Measurements from ENCODE around the gene UBE2H.
"Not testable (repeated sequence)": the region's sequence is repeated elsewhere in the genome, so short reads cannot be mapped to it uniquely, and the experiment has no call there.

Gene UBE2H

DNA sequence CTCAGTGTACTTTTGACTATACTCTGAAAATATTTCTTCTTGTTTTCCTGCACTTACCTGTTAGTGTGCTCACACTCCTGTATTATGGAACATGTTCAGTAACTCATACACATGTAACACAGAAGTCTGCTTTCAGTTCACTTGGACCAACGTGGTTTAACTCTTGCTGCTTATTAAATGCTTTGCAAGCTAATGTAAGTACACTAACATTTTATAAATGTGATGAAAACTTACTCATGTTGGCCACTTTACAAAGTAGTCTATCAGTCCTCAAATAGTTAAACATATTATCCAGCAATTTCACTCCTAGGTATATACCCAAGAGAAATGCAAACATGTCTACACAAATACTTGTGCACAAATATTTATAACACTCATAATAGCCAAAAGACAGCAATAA lies 98.4 kb downstream of the UBE2H start:
- H3K4me3 ChIP-seq (ENCODE audit: low read depth, low read length): no peak overlapping the region
- DNase-seq (ENCODE audit: low read depth): no peak

DNA sequence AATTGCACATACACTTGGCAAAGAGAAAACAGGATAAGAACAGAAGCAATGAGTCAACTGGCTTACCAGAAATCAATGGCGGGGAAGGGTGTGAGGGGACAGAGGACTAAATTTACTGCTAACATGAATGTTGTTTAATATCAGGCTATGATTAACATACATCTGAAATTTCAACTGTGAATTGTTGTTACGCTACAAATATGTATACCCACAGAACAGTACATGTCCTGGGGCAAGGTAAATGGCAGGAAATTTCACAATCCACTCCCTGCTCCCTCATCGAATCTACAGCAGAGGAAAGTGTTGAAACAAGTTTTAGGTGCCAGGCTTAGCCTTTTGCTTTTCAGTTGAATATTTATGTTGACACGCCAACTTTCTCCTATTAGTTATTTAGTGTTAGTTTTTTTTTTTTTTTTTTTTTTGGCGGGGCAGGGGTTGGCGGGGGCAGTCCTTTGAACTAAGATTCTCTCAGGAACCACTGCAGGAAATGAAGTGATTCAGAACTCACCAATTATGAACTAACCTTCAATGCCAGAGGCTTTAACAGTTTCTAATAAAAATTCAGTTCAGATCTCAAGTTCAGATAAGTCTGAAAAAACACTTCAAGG lies 99.0 kb downstream of the UBE2H start:
- DNase-seq (ENCODE audit: low read depth): no peak
- no peak overlapping the region for H3K4me3 ChIP-seq (ENCODE audit: low read depth, low read length)

- no peak overlapping the region for H3K4me3 ChIP-seq (ENCODE audit: low read depth, low read length)
- no peak for DNase-seq (ENCODE audit: low read depth)
These were observed 101.0 kb downstream of the UBE2H start for GRCh38 chr7:129851809-129852208.

GRCh38 chr7:129851174-129851573 lies 101.6 kb downstream of the UBE2H start:
- H3K4me3 ChIP-seq (ENCODE audit: low read depth, low read length): no peak overlapping the region
- DNase-seq (ENCODE audit: low read depth): no peak

DNA sequence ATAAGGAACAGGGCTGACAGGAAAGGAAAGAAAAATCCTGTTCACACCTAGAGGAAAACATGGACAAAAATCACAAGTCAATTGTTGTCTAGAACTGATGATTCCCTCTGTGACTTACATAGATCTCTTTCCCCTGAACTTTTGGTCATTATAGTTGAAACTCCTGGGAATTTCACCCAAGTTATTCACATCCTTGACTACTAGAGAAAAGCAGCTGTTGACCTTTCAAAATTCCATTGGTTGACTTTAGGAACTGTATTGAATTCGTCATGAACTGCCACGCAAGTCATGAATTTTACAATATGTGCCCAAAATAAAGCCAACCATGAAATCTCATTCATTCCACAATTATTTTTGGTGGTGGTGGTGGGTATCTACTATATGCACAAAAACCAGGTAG lies 104.3 kb downstream of the UBE2H start:
- DNase-seq (ENCODE audit: low read depth): no peak

DNA sequence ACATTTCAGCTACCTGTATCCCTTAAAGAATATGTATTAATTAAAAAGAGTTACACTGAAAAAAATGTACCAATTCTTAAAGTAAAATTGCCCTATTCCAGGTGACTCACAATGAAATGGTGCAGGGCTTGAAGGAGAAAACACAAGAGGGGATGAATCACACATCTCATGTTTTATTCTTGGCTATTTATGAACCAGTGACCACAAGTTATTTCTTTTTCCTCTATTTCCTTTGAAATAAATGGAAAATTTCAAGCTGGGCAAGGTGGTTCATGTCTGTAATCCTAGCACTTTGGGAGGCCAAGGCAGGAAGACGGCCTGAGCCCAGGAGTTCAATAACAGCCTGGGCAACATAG lies 106.8 kb downstream of the UBE2H start:
- DNase-seq (ENCODE audit: low read depth): no peak

More for the DNA sequence above, 104.3 kb downstream of the UBE2H start:
- H3K4me3 ChIP-seq (ENCODE audit: low read depth, low read length): no peak overlapping the region

GRCh38 chr7:129845178-129845971 lies 107.4 kb downstream of the UBE2H start:
- no peak for DNase-seq (ENCODE audit: low read depth)
- H3K4me3 ChIP-seq (ENCODE audit: low read depth, low read length): no peak overlapping the region

More for the DNA sequence above, 106.8 kb downstream of the UBE2H start:
- no peak overlapping the region for H3K4me3 ChIP-seq (ENCODE audit: low read depth, low read length)

DNA sequence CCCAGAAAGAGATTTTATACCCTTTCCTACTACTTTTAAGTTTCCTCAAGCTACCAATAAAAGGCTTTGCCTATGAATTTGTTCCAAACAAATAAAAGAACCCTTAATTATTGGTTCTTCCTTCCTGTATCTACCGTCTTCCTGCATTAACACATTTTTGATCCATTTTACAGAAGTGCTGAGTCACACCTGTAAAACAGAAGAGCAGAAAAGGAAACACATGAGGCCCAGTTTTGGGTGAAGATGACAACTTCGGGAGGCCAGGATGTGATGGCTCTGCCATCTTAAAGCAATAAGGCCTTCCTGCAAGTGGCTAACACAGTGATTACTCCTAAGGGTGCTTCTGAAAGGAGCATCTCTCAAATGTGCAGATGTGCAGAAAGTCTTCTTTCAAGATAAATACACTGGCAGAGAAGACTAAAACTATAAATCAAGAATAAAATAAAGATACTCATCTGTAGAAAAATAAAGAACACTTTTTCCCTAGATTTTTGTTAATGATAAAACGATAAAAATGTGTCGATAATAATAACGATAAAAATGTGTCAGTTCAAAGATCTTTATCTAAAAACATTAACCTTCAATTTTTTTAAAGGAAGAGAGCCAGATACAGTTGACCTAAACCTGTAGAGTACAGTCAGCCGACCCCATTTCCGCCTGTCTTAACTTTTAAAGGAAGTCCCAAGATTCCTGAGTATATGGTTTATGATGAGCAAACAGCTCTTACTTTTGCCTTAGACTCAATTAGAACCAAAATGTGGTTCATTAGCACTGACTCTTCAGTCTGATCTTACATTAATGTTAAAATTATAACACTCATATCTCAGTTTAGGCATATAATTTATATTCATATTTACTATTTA lies 108.6 kb downstream of the UBE2H start:
- DNase-seq (ENCODE audit: low read depth): no peak
- no peak overlapping the region for H3K4me3 ChIP-seq (ENCODE audit: low read depth, low read length)

DNA sequence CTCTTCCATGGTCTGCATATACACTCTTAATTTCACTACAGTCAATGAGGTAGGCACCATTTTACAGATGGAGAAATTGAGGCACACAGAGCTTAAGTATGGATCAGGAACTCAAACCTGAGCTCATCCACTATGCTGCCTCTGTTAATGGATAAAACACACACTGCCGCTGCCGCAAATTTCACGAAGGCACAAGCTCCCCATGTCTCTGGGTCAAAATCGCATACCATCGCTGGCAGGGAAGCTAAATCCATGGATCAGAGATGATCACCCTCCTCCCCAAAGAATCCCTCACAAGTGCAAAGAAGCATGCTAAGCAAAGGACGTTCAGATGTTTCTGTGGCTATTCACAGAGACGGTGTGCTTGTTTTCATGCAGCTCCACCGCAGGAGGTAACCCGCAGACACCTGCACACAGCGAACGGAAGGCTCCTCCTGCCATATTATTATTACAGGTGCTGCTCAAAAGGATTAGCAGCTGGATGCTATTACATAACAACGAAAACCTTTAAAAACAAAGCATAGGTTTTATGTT lies 109.3 kb downstream of the UBE2H start:
- H3K4me3 ChIP-seq (ENCODE audit: low read depth, low read length): no peak overlapping the region
- no peak for DNase-seq (ENCODE audit: low read depth)

DNA sequence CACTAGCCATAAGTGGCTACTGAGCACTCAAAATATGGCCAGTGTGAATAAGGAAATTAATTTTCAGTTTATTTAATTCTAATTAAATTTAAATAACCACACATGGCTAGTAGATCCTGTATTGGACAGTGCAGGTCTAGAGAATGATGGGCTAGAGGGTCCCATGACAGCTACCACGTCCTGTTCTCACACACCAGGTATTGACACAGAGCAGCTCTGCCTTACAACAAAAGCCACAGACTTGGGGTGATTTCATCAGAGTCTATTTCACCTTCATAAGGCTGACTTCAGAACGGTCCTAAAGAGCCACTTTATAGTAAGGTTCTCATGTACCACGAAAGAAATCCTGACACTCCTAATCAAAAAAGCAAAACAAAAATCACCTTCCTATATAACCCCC lies 111.3 kb downstream of the UBE2H start:
- DNase-seq (ENCODE audit: low read depth): no peak
- no peak overlapping the region for H3K4me3 ChIP-seq (ENCODE audit: low read depth, low read length)

- no peak for DNase-seq (ENCODE audit: low read depth)
- no peak overlapping the region for H3K4me3 ChIP-seq (ENCODE audit: low read depth, low read length)
These were observed 112.0 kb downstream of the UBE2H start for GRCh38 chr7:129840757-129841156.

DNA sequence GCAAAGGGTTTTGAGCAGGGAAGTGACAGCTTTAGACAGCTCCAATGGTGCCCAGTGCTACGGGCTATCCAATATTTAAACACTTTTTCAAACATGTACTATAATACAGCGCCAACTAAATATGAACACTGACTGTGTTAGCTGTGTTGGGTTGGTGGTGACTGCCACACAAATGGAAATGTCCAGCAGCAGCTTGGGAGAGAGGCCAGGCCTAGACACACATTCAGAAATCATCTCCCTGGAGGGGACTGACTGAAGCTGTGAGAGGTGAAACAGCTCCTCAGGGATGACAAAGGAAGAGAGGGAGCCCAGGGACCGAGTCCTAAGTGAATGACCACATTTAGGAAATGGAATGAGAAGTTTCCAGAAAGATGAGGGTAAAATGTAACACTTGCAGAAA lies 115.8 kb downstream of the UBE2H start:
- no peak for DNase-seq (ENCODE audit: low read depth)
- no peak overlapping the region for H3K4me3 ChIP-seq (ENCODE audit: low read depth, low read length)

- DNase-seq (ENCODE audit: low read depth): no peak
- H3K4me3 ChIP-seq (ENCODE audit: low read depth, low read length): no peak overlapping the region
These were observed 117.2 kb downstream of the UBE2H start for GRCh38 chr7:129835569-129835968.

DNA sequence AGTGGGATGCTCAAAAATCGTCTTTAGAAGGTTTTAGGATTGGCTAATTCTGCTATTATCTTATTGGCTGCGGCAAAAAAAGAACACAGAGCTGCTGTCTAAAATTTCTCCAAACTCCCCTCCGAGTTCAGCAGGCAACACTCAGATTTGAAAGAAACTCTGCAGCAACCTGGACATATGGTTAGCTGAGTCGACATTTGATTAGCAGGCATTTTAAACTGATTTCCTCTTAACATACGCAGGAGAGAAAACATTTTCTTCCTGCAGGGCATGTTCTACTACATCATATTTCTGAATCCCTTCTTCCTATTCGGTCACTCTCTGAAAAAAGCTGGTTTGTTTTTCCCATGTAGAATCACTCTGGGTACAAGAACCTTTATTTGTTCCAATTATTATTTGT lies 119.4 kb downstream of the UBE2H start:
- DNase-seq (ENCODE audit: low read depth); H3K4me3 ChIP-seq (ENCODE audit: low read depth, low read length): not testable (repeated sequence)

DNA sequence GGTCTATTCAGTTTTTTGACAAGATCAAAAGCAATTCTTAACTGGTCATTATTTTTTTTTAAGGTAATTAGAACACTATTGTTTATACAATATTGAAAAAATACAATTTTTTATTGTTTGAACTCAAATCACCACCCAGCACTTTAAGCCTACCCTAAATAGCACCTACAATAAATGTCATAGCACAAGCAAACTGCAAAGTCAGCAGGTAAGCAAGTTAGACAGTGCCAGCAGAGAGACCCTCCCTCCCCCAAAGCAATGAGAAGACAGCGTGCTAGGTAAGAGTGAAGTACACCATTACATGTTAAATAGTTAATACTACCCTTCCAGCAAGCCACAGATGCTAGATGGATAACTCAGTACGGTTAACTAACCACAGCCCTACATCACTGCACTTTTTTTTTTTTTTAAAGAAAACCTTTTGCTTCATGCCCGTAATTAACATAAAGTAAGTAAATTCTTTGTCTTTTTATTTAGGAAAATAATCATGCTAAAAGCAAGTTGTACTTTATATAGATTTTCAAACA lies 120.0 kb downstream of the UBE2H start:
- H3K4me3 ChIP-seq (ENCODE audit: low read depth, low read length): no peak overlapping the region
- no peak for DNase-seq (ENCODE audit: low read depth)

GRCh38 chr7:129832282-129832681 lies 120.5 kb downstream of the UBE2H start:
- H3K4me3 ChIP-seq (ENCODE audit: low read depth, low read length): no peak overlapping the region
- DNase-seq (ENCODE audit: low read depth): no peak

- no peak overlapping the region for H3K4me3 ChIP-seq (ENCODE audit: low read depth, low read length)
- DNase-seq (ENCODE audit: low read depth): peak; percentile 73
These were observed 121.2 kb downstream of the UBE2H start for GRCh38 chr7:129831424-129832058.

GRCh38 chr7:129830949-129831348 lies 121.8 kb downstream of the UBE2H start:
- DNase-seq (ENCODE audit: low read depth): no peak

More at GRCh38 chr7:129830949-129831348, 121.8 kb downstream of the UBE2H start:
- H3K4me3 ChIP-seq (ENCODE audit: low read depth, low read length): no peak overlapping the region

All from skeletal muscle cell (primary cell).